Activated CD4-positive, alpha-beta T cell treated with anti-CD3 and anti-CD28 coated beads, Interleukin-2, amount 50 U/mL, for 1 hour (primary cell): Measurements from ENCODE around the gene DIP2A.
"Not testable (repeated sequence)": the region's sequence is repeated elsewhere in the genome, so short reads cannot be mapped to it uniquely, and the experiment has no call there.

ENCODE experiments used
- DNase-seq: peaks from one replicate; pipeline ENCODE4 v3.0.0-alpha.2; 2020

DIP2A gene

DNA sequence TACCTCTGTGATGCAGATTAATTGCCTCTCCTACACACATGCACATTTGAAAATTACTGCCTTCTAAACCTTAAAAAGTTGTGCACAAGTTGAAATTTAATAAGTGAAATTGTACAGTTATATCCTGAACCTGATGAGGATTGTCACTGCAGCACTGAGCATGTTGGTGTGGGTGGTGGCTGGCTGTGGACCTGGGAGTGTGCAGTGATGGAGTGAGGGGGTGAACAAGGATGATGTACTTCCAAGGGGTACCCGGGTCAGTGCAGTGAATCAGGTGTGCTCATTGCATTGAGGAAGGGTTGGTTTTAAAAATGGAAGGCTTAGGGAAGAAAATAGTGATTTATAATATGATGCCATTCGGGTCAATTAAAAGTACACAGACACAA, 24.1 kb downstream of the DIP2A start:
- DNase-seq, result no peak

- DNase-seq, result no peak
Measured at GRCh38 chr21:46483300-46484295, 24.9 kb downstream of the DIP2A start.

DNA sequence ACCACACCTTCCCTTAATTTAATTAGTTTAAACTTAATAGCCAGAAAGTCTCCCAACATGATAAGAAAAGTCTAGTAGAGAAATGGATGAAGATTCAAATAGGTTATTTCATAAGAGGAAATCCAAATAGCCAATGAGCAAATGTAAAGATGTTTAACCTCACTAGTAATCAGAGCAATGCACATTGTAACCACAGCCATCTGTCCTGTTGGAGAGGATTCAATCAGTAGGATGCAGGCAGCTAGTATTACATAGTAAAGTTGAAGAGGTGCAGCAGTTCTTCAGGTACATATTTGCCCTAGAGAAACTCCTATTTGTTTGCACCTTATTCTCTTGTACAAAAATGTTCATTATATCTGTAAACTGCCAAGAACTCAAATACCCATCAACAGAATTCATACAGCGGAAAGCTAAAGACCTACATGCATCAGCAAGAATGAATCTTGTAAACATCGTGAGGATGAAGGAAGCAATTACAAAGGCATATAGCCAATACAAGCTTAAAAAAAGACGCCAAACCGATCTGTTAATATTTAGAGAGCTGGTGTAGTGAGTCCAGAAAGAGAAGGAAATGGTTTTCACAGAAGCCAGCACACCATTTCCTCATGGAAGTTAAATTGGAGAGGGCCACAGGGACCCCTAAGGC, 27.9 kb downstream of the DIP2A start:
- no peak for DNase-seq

- no peak for DNase-seq
Measured at GRCh38 chr21:46489162-46489663, 30.5 kb downstream of the DIP2A start.

GRCh38 chr21:46489800-46490199, 31.1 kb downstream of the DIP2A start:
- no peak for DNase-seq

GRCh38 chr21:46491553-46491952, 32.9 kb downstream of the DIP2A start:
- no peak for DNase-seq

GRCh38 chr21:46492851-46493250, 34.2 kb downstream of the DIP2A start:
- DNase-seq, result no peak

- no peak for DNase-seq
Measured at GRCh38 chr21:46493828-46494227, 35.1 kb downstream of the DIP2A start.

DNA sequence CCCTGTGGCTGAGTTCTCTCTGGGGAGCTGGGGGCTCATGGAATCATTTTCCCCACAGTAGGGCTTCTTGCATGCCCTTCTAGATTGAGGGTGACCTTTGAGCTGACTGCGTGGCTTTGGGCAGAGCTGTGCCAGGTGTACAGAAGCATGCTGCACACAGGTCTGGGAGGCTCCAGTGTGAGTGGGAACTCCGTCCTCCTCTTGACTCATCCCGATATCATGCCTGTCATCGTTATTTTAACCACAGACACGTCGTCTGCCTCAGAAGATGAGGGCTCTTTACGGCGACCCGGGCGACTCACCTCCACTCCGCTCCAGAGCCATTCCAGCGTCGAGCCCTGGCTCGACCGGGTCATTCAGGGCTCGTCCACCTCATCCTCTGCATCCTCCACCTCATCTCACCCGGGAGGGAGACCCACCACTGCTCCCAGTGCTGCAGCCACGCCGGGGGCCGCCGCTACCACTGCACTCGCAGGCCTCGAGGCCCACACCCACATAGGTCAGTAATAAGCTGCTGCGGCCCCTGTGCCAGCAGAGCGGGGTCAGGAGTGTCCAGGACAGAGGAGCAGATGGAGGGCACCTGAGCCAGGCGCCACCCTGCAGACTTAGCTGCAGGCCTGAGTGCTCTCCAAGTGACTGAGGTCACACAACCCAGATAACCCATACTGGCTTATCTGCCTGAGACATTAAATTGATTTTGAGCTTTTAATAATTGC, 39.8 kb downstream of the DIP2A start:
- no peak for DNase-seq

- no peak for DNase-seq
Measured at GRCh38 chr21:46500224-46500861, 41.7 kb downstream of the DIP2A start.

- no peak for DNase-seq
Measured at GRCh38 chr21:46503922-46504550, 45.3 kb downstream of the DIP2A start.

DNA sequence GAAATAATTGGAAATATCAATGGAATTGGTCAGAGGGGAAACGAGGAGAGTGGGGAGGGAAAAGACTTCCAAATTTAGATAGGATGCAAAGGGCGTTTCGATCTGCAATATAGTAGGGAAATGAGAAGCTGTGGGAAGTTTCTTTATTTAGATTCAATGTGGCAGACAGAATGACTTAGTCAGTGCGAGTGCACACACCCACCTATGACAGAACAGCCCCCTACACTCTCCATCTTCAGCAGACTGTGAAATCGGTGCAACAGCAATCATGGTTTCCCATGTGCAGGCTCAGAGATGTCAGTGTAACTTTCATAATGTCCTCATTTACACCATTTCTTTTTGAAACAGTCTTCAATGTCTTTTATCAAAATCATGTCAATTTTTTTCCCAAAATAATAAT, 46.0 kb downstream of the DIP2A start:
- no peak for DNase-seq

- no peak for DNase-seq
Measured at GRCh38 chr21:46507562-46507961, 48.9 kb downstream of the DIP2A start.

- no peak for DNase-seq
Measured at GRCh38 chr21:46509741-46510502, 51.2 kb downstream of the DIP2A start.

DNA sequence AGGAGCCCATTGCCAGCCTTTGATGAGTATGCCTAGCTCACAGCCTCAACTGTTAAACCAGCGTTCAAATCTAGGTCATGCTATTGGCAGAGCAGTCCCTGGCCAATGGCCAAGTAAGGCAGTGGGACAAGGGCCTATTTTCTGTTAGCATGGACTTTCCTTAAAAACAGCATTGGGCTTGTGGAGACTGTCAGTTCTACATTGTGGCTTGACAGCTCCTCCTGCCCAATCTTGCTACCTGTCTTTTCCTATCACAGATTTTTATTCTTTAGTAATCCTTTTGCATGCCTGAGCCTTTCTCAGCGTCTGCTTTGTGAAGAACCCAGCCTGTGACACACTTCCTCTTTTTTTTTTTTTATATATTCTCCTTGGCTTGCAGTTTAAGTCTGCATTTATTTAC, 56.4 kb downstream of the DIP2A start:
- no peak for DNase-seq

GRCh38 chr21:46516068-46516467, 57.4 kb downstream of the DIP2A start:
- no peak for DNase-seq

DNA sequence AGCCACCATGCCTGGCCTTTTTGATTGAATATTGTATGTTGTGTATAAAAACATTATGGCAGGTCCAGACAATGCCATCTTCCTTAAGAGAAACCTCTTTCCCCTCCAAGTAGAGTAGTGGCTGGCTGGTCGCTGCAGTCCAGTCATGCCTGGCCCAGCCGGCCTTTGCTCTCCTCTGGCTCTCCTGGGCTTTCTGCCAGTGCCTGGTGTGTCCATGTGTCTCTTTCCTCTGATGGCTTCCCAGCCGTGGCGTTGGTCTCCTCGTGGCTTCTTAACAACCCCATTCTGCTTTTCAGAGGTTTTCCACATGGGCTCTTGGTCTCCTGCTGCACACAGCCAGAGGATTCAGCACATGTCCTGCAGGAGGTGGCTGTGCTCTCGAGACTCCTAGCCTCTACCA, 58.7 kb downstream of the DIP2A start:
- no peak for DNase-seq

DNA sequence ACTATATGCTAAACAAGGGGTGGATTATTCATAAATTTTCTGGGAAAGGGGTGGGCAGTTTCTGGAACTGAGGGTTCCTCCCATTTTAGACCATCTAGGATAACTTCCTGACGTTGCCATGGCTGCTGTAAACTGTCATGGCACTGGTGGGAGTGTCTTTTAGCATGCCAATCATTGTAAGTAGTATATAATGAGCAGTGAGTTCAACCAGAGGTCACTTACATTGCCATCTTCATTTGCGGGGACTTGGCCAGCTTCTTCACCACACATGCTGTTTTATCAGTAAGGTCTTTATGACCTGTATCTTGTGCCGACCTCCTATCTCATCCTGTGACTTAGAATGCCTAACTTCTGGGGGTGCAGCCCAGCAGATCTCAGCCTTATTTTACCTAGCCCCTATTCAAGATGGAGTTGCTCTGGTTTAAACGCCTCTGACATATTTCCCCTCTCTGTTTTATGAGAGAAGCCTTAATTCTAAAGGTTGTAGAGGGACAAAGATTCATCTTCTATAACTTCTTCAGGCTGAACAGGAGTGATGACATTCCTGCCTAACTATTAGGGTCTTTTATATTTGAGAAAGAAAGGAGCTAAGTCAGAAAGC, 60.4 kb downstream of the DIP2A start:
- DNase-seq, result no peak

- DNase-seq, result not testable (repeated sequence)
Measured at GRCh38 chr21:46527393-46527792, 68.7 kb downstream of the DIP2A start.

GRCh38 chr21:46527801-46528200, 69.1 kb downstream of the DIP2A start:
- no peak for DNase-seq

GRCh38 chr21:46532080-46532479, 73.4 kb downstream of the DIP2A start:
- no peak for DNase-seq
